BE2C (cell line): Measurements from ENCODE around the gene CHRNB1.

ENCODE experiments used
- DNase-seq: peaks from one replicate; pipeline ENCODE4 v3.0.0-alpha.2; 2020
- H3K27me3 ChIP-seq: fragments of 250-450 bp; sonication (Bioruptor Pico); 2 replicates; pipeline ENCODE4 v1.5.1; 2020; ENCODE audit warnings: mild to moderate bottlenecking
- H3K36me3 ChIP-seq: fragments of 250-450 bp; sonication (Bioruptor Pico); 2 replicates; pipeline ENCODE4 v1.5.1; 2020; ENCODE audit warnings: mild to moderate bottlenecking
- H3K4me1 ChIP-seq: fragments of 250-450 bp; sonication (Bioruptor Pico); 2 replicates; pipeline ENCODE4 v1.5.1; 2020
- H3K4me3 ChIP-seq: 2 replicates; pipeline ENCODE4 v1.5.1; 2011; ENCODE audit warnings: low read depth, low read length
- H3K9me3 ChIP-seq: fragments of 250-450 bp; sonication (Bioruptor Pico); 2 replicates; pipeline ENCODE4 v1.5.1; 2020
- CTCF ChIP-seq: IDR thresholded peaks from 2 replicates; pipeline ENCODE4 v1.5.1; 2012; ENCODE audit warnings: mild to moderate bottlenecking, low read depth, low read length

Gene CHRNB1

DNA sequence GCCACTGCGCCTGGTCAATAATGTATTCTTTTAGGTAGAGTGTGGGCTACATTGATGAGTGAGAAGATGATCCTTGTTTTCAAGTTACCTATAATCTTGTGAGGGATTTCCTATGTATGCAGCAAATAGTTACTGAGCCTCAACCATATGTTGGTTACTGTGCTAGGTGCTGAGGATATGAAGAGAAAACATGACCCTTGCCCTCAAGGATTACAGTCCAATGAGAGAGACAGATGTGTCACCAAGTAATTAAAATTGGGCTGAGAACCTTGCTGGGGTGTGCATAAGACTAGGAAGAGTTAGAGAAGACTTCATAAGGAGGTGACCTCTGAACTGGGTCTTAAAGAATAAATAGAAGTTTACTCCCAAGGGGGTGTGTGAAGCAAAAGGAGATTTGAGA, 46.7 kb downstream of the CHRNB1 start:
- Histone ChIP-seq H3K4me3 (no peak overlapping the region), H3K27me3 (no peaks in the 10 kb centered on the region), H3K36me3 (peaks cover 4% of the 10 kb centered on the region), H3K9me3 (no peaks in the 10 kb centered on the region), H3K4me1 (no peaks in the 10 kb centered on the region)
- no peak for DNase-seq
- TF ChIP-seq CTCF: no peak

- DNase-seq: no peak
- H3K9me3 ChIP-seq: no peaks in the 10 kb centered on the region
- H3K4me1 ChIP-seq: no peaks in the 10 kb centered on the region
- H3K36me3 ChIP-seq: peaks cover 24% of the 10 kb centered on the region
- no peak overlapping the region for H3K4me3 ChIP-seq
- no peaks in the 10 kb centered on the region for H3K27me3 ChIP-seq
- no peak for TF ChIP-seq CTCF
Measured at GRCh38 chr17:7493941-7494340, 49.1 kb downstream of the CHRNB1 start.

DNA sequence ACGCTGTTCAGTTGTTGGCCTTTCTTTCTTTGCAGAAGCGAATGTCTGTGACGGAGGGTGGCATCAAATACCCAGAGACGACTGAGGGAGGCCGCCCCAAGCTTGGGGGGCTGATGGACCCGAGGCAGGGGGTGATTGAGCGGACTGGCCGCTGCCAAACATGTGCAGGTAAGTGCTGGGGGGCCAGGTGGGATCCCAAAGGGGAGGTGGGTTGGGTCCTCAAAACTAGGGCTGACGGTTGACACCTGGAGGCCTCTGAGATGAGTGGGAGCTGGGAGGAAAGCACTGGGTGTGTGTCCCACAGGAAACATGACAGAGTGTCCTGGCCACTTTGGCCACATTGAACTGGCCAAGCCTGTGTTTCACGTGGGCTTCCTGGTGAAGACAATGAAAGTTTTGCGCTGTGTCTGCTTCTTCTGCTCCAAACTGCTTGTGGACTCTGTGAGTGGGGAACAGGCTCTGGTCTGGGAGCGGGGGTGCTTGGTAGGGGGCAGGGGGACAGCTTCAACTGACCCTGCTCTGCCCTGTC, 51.1 kb downstream of the CHRNB1 start:
- no peak overlapping the region for H3K4me3 ChIP-seq
- H3K9me3 ChIP-seq: no peaks in the 10 kb centered on the region
- H3K36me3 ChIP-seq: peaks cover 37% of the 10 kb centered on the region
- no peaks in the 10 kb centered on the region for H3K4me1 ChIP-seq
- no peak for DNase-seq
- no peaks in the 10 kb centered on the region for H3K27me3 ChIP-seq
- TF ChIP-seq CTCF: no peak

GRCh38 chr17:7496470-7497183, 51.8 kb downstream of the CHRNB1 start:
- no peak for DNase-seq
- Histone ChIP-seq H3K4me1 (no peaks in the 10 kb centered on the region), H3K36me3 (peaks cover 42% of the 10 kb centered on the region), H3K27me3 (no peaks in the 10 kb centered on the region), H3K4me3 (no peak overlapping the region), H3K9me3 (no peaks in the 10 kb centered on the region)
- TF ChIP-seq CTCF: no peak

GRCh38 chr17:7497228-7497627, 52.4 kb downstream of the CHRNB1 start:
- Histone ChIP-seq H3K9me3 (no peaks in the 10 kb centered on the region), H3K4me1 (no peaks in the 10 kb centered on the region), H3K27me3 (no peaks in the 10 kb centered on the region), H3K36me3 (peaks cover 48% of the 10 kb centered on the region), H3K4me3 (no peak overlapping the region)
- DNase-seq: no peak
- TF ChIP-seq CTCF: no peak

DNA sequence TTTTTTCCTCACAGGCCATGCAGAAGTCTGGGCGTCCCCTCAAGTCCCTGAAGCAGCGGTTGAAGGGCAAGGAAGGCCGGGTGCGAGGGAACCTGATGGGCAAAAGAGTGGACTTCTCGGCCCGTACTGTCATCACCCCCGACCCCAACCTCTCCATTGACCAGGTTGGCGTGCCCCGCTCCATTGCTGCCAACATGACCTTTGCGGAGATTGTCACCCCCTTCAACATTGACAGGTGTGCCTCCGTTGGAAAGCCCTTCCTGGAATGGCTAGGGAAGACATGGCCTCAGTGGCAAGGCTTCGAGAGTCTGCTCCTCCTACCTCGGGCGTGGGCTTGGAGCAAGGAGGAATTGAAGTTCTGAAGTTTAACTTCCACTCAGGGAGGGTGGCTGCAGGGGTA, 52.8 kb downstream of the CHRNB1 start:
- Histone ChIP-seq H3K36me3 (peaks cover 49% of the 10 kb centered on the region), H3K4me1 (no peaks in the 10 kb centered on the region), H3K4me3 (no peak overlapping the region), H3K27me3 (no peaks in the 10 kb centered on the region), H3K9me3 (no peaks in the 10 kb centered on the region)
- no peak for TF ChIP-seq CTCF
- no peak for DNase-seq
